ENCODE measurements around the gene KCNK5.

The KCNK5 gene

DNA sequence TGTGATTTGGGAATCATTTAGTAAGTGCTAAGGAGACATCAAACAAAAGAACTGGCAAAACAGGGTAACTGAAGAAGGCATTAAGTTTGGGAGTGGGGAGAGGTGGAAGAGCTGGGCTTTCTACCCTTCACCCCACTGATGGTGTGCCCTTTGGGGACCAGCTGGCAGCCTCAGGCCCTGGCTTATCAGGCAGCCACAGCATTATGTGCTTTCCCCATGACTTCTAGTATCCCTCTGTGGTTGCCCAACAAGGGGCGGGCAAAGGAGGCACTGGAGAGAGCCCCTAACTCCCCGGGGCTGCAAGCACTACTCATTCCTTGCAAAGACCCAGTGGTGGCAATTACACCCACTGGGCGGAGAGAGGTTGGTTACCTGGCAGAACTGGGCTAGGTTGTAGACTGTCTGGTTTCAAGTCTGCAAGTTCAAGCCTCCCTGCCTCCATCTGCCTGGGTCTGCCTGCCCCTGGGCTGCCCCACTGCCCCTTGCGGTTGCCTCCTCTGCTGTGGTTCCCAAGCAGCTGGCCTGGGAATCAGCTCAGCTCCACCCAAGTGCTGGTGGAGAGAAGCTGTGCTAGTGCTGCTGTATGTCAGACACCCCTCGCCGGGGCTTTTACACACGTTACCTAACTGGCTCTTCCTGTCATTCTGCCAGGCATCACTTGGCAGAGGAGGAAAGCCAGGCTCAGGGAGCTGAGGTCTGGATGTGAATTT, 29.9 kb downstream of the KCNK5 start:
- no peak overlapping the region for H3K4me3 ChIP-seq (ENCODE audit: low read depth, low read length)

DNA sequence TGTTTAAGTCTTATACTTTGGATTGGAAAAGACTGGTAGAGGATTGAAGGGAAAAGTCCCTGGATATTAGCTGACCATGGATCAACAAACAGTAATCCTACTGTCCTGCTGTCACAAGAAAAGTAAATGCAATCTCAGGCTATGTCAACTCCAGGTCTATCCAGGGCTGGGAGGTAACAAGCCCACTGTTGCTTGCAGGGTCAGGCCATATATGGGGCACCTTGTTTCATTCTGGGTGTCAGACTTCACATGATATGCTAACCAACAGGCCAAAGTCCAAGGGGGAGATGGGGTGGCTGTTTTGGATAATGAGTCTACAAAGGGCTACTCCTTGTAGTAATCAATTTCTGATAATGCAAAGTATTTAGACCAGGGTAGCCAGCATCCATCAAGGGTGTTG, 30.7 kb downstream of the KCNK5 start:
- H3K4me3 ChIP-seq (ENCODE audit: low read depth, low read length), result no peak overlapping the region

DNA sequence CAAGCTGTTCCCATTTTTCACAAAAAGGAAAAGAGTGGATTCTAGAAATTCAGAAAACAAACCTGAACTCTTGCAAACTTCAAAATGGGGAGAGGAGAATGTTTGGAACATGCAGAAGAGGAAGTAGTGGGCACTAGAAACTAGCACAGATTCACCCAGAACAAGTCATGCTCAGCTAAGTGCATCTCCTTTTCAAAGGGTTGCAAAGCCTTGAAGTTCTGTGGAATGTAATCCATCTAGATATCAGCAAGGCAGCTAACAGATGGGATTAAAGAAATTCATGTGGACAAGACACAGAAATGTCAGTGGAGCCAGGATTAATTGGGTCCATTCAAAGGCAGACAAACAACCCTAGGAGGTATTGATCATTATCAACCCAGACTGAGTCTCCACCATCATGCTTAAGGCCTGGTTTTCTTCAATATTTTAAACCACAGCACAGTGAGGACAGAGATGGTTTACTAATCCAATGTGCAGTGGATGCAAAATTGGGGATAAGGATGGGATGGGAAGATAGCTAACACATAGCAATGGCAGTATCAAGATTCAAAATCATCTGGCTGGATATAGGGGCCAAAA, 31.3 kb downstream of the KCNK5 start:
- no peak overlapping the region for H3K4me3 ChIP-seq (ENCODE audit: low read depth, low read length)

DNA sequence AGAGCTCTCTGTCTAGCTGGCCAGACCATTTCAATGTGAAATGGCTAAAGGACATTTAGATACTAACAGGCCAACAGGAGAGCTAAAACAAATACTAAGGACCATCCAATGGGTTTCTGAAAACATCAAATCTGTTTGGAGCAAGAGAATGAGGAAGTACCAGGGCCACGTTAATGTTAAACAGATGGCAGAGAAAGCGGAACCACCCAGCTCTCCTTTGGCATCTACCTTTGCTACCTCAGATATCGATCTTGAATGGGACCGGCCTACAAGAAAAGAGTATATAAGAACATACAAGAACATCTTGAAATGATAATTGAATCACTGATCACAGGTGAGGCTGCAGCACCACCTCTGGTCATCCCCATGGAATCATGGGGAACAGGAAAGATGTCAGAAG, 31.8 kb downstream of the KCNK5 start:
- H3K4me3 ChIP-seq (ENCODE audit: low read depth, low read length), result no peak overlapping the region

DNA sequence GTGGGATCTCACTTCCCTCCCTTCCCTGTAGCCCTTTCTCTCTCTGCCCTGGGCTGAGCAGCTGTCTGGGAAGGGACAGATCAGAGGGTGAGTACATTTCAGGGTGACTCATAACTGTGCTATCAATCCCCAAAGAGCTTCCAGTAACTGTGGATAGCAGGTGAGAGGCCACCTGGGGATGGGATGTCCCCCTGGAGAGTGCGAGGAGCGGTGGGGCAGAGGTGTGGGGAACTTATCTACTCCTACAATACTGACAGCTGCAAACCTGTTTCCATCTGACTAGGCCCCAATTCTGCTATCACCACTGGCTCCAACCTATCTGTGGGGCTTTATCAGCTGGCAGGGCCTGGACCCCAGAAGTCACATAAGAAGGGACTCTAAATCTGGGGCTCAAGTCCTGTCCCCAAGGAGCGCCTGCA, 32.6 kb downstream of the KCNK5 start:
- H3K4me3 ChIP-seq (ENCODE audit: low read depth, low read length), result no peak overlapping the region

DNA sequence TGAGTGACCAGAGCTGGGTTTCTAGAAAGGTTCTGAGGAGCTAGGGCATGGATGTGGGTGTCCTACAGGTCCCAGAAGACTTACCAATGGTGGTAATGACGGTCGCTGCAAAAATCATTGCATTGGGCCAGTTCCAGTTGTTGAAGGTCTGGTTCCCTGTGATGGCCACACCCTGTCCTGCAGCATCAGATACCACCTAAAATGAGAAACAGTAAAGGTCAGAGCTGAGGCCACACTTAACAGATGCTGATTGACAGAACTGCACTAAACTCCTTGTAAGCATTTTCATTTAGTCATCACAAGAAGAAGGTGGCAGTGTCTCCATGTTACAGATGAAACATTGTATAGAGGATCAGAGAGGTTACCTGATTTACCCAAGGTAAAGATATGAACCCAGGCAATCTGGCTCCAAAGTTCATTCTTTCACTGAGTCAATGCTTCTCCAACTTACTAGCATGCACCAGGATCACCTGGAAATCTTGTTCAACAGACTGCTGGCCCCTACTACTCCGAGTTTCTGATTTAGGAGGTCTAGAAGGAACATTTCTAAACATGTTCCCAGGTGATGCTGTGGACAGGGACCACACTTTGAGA, 33.4 kb downstream of the KCNK5 start:
- H3K4me3 ChIP-seq (ENCODE audit: low read depth, low read length), result no peak overlapping the region

DNA sequence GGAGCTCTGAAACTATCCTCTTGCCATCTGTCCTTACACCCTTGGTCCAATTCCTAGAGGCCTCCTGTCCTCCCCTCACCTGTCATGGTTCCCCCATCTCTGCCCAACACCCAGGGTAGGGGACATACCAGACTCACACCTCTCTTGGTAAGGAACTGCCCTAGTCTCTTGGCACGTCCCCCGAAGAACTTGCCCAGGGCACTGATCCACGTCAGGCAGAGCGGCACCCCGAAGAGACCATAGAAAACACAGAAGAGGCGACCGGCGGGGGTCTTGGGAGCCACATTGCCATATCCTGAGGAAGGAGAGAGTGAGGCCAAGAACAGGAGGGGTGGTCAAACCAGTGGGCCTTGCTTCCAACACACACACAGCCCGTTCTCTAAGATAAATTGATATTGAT, 34.8 kb downstream of the KCNK5 start:
- H3K4me3 ChIP-seq (ENCODE audit: low read depth, low read length), result no peak overlapping the region

DNA sequence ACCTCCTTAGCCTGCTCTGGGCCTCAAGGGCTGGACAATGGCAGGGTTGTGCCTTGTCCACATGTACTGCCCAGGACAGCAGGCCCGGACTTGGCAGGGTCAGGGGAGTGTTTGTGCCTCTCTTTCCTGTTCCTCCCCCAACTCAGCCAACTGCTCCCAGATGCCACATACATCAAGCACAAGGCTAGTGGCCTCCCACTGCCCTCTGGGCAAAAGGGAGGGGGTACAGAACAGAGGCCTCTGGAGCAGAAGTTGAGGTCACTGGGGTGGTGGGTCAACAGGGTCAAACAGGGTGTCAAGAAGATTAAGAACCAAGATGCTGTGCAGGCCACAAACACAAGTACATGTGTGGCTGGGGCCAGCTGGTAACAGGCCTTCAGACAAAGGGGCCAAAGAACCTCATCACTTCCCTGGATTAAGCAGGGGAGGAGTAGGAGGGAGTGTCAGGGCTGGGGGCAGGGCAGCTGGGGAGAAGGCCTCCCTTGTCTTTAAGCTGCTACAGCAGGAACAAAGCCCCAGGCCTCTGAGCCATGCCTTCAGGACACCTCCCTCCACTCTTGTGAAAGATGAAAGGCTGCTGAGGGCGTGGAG, 36.0 kb downstream of the KCNK5 start:
- no peak overlapping the region for H3K4me3 ChIP-seq (ENCODE audit: low read depth, low read length)

DNA sequence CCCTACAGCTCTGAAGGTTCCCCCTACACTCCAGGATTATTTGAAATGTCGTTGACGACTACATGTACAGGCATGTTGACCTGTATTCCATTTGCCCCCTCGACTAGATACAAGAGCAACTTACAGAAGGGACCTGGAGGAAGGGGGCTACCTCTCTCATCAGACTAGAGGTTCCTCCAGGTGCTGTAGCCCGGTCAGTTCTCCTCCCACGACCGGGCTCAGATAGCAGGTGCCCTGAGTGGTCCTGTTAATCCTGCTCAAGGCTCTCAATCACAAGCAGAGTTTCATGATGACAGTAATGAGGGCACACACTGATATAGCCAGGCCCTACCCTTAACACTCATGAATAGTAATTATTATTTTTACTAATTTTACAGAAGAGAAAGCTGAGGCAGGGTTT, 36.5 kb downstream of the KCNK5 start:
- H3K4me3 ChIP-seq (ENCODE audit: low read depth, low read length), result no peak overlapping the region

DNA sequence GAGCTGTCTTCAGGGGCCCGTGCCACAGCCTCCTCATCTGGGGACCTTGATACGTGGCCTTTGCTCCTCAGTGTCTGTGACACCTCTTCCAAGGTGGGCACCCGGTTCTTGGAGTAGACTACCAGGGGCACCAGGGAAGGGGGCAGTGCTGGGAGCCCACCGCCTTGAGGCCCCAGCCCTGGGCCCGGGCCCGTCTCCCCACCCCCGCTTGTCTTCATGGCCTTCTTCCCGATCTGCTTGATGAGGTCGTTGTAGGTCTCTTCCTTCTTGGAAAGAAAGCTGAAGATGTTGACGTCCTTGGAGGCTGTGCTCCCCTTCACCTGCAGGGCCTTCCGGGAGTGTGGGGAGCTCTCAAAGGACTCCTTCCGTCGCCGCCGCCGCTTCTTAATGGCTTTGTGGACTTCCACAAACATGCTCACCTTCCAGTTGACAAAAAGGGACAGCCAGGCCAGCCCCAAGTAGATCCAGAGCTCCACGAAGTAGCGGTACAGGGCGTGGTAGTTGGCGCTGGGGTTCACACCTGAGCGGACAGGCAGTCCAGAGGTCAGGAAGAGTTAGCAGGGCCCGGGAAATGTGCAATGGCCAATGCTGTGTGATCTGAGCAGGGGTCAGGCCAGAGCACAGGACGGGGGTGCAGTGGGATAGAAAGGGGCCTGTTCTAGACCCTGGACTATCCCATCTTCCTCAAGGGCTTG, 37.9 kb downstream of the KCNK5 start:
- H3K4me3 ChIP-seq (ENCODE audit: low read depth, low read length), result no peak overlapping the region

DNA sequence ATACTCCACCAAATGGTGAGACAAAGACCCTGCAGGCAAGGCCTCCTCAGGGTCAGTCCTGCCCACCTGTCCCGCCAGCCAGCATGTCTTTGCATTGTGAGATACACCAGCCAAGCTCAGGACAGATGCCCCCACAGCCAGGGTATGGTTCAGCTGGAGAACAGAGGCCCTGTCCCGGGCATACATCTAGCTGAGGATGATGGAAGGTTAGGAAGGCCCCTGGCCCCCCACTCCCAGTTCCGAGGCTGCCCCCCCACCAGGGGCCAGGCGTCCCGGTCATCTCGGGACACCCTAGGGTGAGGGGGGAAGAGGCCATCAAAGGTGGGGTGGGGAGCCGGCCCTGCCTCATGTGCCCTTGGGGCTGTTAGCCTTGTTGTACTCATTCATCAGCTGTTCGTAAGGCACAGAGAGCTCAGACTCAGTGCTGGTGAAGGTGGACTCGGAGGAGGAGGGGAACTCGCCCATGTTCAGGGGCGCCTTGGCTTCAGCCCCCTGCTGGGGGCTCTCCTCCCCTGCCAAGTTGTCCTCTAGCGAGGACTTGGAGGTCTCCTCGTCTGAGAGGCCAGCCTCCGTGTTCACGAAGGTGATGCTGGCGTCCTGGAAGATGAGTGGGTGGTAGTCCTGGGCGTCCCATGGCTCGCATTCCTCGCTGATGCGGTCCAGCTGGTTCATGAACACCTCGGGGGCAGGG, 38.6 kb downstream of the KCNK5 start:
- H3K4me3 ChIP-seq (ENCODE audit: low read depth, low read length), result no peak overlapping the region

DNA sequence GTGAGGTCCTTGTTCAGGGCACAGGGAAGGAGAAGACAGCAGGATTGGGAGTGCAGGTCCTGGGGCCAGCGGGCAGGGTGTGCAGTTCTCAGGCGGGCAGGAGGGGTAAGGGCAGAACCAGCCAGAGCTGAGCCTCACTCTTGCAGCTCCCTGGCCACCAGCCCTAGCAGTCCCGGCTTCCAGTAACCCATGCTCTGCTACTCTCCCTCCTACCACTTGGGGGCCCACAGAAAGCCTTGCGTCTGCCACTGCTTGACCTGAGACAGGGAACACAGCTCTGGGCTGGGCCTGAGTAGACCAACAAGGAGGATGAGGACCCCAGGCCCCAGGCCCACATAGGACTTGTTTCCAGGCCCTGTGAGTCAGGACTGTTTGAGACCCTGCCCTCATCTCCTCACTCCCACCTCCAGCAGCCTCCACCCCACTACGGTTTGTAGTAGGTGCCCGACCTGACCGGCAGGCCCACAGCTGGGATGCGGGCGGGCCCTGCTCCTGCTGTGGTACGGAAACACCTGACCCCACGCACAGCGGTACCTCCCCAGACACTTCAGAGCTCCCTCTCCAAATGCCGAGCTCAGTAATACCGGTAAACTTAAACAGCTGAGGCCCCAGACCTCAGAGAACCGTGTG, 39.2 kb downstream of the KCNK5 start:
- H3K4me3 ChIP-seq (ENCODE audit: low read depth, low read length), result no peak overlapping the region

DNA sequence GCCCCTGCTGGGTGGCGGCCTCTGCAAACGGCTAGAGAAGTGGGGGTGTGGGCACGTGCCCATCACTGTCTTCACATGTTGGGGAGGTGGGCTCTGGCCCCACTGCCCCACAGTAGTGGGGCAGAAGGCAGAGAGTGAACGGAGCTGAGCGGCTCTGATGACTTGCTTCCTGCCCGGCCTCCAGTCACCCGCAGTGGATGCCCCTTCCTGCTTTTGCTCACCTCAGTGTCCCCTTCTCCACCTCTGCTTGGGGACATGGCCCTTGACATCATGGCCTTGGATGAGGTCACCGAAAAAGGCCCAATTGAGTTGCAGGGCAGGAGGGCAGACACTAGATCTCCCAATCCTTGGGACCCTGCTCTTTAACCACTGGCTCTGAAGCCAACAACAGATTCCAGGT, 40.1 kb downstream of the KCNK5 start:
- H3K4me3 ChIP-seq (ENCODE audit: low read depth, low read length), result no peak overlapping the region

DNA sequence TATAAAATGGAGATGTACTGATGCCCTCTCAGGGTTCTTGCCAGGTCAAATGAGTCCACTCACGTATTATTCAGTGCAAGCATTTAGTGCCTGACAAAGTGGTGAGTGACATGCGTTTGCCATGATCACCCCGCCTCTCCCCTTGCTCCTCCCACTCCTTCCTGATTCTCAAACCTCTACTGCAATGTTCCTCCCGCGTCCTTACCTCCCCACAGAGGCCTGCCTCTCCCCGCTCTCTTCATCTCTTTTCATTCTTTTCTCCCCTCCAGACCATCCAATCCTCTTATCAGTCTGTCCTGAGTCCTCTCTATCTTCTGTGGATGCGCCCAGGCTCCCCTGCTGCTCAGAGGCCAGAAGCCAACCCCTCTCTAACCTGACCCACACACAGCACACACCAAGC, 40.7 kb downstream of the KCNK5 start:
- H3K4me3 ChIP-seq (ENCODE audit: low read depth, low read length), result no peak overlapping the region

DNA sequence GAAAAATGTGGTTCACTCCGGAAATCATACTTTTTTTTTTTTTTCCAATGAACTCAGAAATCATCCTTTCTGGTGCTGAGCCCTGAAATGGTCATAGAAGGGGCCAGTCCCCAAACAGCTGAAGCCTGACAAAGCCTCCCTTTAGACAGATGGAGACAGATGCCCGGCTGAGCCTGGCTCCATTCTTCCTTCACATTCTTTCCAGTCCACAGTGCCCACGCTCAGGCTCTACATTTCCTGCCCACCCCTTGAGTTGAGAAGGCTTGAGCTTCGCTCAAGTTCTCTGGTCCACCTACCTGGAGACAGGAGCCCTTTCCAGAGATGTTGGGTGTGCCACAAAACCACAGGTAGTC, 41.2 kb downstream of the KCNK5 start:
- no peak overlapping the region for H3K4me3 ChIP-seq (ENCODE audit: low read depth, low read length)

DNA sequence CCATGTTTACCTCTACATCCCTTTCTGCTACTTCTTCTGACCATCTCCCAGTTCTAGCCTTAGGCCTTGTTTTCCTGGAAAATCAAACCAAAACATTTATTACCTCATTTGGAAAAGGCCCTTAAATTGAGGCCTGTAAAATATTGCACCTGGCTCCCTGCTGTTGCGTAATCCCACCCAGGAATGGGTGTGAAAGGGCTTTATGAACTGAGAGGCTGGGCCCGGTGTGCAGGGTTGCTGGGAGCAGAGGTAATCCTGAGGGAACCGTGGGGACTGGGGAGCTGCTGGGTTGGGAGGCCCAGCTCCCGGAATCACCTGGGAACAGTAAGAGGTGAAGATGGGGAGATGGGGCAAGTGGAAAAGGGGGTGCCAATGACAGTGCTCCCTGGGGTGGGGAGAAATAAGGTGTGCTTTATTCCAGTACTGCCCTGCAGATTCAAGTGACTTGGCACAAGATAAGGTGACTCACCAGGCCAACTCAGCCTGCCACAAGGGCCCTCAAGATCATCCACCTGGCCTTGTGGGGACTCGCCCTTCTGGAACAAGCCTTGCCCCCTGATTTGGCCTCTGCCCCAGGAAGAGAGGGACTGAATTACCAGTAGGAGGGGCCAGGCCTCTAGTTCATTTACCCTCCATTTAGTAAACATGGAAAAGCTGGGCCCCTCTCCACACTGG, 44.2 kb downstream of the KCNK5 start:
- H3K4me3 ChIP-seq (ENCODE audit: low read depth, low read length), result no peak overlapping the region

DNA sequence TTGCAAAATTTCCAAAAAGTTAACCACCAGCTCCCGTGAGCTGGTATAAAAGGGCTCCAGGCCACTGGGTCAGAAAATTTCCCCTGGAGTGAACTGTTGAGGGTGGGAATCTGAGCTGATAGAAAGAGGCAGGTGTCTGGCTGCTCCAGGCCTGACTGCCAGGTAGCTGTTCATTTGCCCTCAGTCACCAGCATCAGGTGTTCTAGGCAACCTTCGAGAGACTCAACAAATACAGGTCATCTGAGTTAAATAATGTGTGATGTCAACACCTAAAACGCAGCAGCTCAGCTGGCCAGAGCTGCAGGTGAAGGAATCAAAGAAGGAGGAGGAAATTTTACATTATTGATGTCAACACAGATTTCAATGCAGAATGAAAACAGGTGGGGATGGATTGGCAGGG, 46.7 kb downstream of the KCNK5 start:
- H3K4me3 ChIP-seq (ENCODE audit: low read depth, low read length), result no peak overlapping the region

DNA sequence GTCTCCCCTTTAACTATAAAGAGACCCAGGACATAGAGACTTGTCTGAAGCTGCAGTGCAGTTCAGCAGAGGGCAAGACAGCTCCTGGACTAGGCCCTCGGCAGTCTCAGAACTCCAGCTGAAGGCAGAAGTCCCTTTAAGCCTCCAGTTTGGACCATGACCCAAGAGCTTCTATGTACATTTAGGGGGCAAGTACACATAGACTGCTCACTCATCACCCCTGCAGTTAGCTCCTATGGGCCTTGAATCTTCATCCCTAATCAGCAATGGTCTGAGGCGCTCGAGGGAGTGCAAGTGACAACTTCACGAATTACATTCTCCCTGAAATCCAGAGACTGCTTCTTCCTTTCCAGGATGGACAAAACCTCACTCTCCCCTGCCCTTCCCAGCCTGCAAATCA, 47.4 kb downstream of the KCNK5 start:
- no peak overlapping the region for H3K4me3 ChIP-seq (ENCODE audit: low read depth, low read length)

DNA sequence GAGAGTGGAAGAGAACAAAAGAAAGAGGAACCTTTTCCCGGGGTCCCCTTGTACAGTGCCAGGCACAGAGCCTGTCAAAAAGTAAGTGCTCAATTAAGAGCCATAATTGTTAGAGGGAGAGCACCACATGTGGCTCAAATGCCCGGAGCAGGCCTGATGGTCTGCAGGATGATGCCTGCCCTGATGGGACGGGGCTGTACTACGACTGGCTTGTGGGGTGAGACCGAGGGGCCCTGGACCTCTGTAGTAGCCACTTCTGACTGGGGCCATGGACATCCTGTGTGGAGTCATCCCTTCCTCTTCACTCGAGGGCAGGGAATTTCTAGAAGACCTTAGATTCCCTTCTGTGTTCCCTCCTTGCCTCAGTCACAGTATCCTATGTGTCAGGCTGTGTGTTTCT, 47.9 kb downstream of the KCNK5 start:
- H3K4me3 ChIP-seq (ENCODE audit: low read depth, low read length), result no peak overlapping the region

DNA sequence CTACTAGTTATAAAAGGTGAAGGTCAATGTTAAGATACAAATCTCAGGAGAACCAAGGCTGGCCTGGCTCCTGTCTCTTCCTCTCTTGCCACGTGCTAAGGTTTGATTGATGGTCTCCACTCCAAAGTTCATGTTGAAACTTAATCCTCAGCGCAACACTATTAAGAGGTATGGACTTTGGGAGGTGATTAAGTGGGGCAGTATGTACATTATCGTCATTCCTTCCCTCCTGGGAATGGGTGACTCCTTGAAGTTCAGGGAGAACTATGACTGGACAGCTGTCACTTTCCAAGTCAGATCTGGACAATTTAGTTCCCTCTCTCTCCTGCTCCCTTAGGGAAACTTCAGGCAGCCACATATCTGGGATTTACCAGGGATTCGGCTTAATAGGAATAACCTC, 50.5 kb downstream of the KCNK5 start:
- no peak overlapping the region for H3K4me3 ChIP-seq (ENCODE audit: low read depth, low read length)
